HPDE6-E6E7 (cell line): ENCODE data around the gene RPRML.
A peak's percentile ranks its signal among the peaks of the same experiment; 100 is the strongest.
"Not testable (repeated sequence)": the region's sequence is repeated elsewhere in the genome, so short reads cannot be mapped to it uniquely, and the experiment has no call there.

ENCODE experiments used
- DNase-seq: peaks from one replicate; pipeline ENCODE4 v3.0.0; 2011; ENCODE audit warnings: missing footprints; ENCODE audit errors: extremely low spot score

Gene RPRML

GRCh38 chr17:46976626-46977270 lies 2.3 kb downstream of the RPRML start:
- no peak for DNase-seq

GRCh38 chr17:46975287-46975686 lies 3.8 kb downstream of the RPRML start:
- DNase-seq = no peak

- no peak for DNase-seq
Measured at GRCh38 chr17:46974086-46974485, 5.0 kb downstream of the RPRML start.

GRCh38 chr17:46972346-46972745 lies 6.7 kb downstream of the RPRML start:
- no peak for DNase-seq

- DNase-seq = no peak
Measured at GRCh38 chr17:46971647-46972300, 7.3 kb downstream of the RPRML start.

GRCh38 chr17:46968896-46969295 lies 10.2 kb downstream of the RPRML start:
- DNase-seq = no peak

GRCh38 chr17:46968224-46968834 lies 10.7 kb downstream of the RPRML start:
- DNase-seq = no peak

- DNase-seq = no peak
Measured at GRCh38 chr17:46964315-46965265, 14.5 kb downstream of the RPRML start.

- DNase-seq = no peak
Measured at GRCh38 chr17:46963571-46963970, 15.5 kb downstream of the RPRML start.

- DNase-seq = no peak
Measured at GRCh38 chr17:46962374-46962790, 16.7 kb downstream of the RPRML start.

GRCh38 chr17:46960152-46960551 lies 18.9 kb downstream of the RPRML start:
- DNase-seq = no peak

- no peak for DNase-seq
Measured at GRCh38 chr17:46958041-46958591, 20.9 kb downstream of the RPRML start.

GRCh38 chr17:46953191-46953590 lies 25.9 kb downstream of the RPRML start:
- DNase-seq = not testable (repeated sequence)

GRCh38 chr17:46952115-46952514 lies 26.9 kb downstream of the RPRML start:
- DNase-seq = no peak

- DNase-seq = no peak
Measured at GRCh38 chr17:46951706-46952105, 27.3 kb downstream of the RPRML start.

GRCh38 chr17:46950997-46951621 lies 27.9 kb downstream of the RPRML start:
- DNase-seq = no peak

GRCh38 chr17:46950342-46950996 lies 28.6 kb downstream of the RPRML start:
- DNase-seq = no peak

GRCh38 chr17:46949291-46950174 lies 29.5 kb downstream of the RPRML start:
- peak; percentile 74 for DNase-seq

- no peak for DNase-seq
Measured at GRCh38 chr17:46948544-46948943, 30.5 kb downstream of the RPRML start.

- no peak for DNase-seq
Measured at GRCh38 chr17:46947216-46947615, 31.8 kb downstream of the RPRML start.
